Esophagus squamous epithelium (tissue), 5 donors: ENCODE data around the gene ZHX3. TPM values are rescaled to one million over a fixed set of nuclear protein-coding genes. Genes with fewer than 3 reads are reported as not detected.

Source experiments
- DNase-seq: peaks from one replicate; lab custom pipeline; 2025; lab: John Stamatoyannopoulos, UW
- H3K27ac ChIP-seq, 4 donors: fragments of 200-600 bp; sonication (generic); one replicate each; pipeline ENCODE4 v1.5.1; 2016 to 2019; ENCODE audit warnings: mild to moderate bottlenecking in 1 of 4
- H3K27me3 ChIP-seq, 4 donors: fragments of 200-600 bp; sonication (generic); 1 replicate in 3 of 4; 2 replicates in 1 of 4; pipeline versions ENCODE4 v1.5.1 to v1.6.0; 2017 to 2021; ENCODE audit warnings: antibody characterized with exemption in 1 of 4
- H3K36me3 ChIP-seq, 3 donors: fragments of 200-600 bp; sonication (generic); one replicate each; pipeline ENCODE4 v1.5.1; 2016 to 2019
- H3K4me1 ChIP-seq, 3 donors: fragments of 200-600 bp; sonication (generic); one replicate each; pipeline ENCODE4 v1.5.1; 2017 to 2019
- H3K4me3 ChIP-seq, 4 donors: fragments of 200-600 bp; sonication (generic); 1 replicate in 3 of 4; 2 replicates in 1 of 4; pipeline ENCODE4 v1.5.1; 2016 to 2019; ENCODE audit warnings: mild to moderate bottlenecking in 2 of 4, moderate library complexity in 1 of 4
- H3K9me3 ChIP-seq, 3 donors: fragments of 200-600 bp; sonication (generic); one replicate each; pipeline ENCODE4 v1.5.1; 2016 to 2019
- CTCF ChIP-seq, 6 experiments: fragments of 450-650 bp in 4 of 6; fragments of 200-600 bp in 2 of 6; sonication (generic) in 2 of 6; IDR thresholded peaks; one replicate each; pipeline ENCODE4 v1.5.1; 2016 to 2019; ENCODE audit warnings: antibody characterized with exemption in 6 of 6, mild to moderate bottlenecking in 4 of 6, moderate library complexity in 4 of 6
- POLR2A ChIP-seq, 4 donors: fragments of 450-650 bp; IDR thresholded peaks; one replicate each; pipeline ENCODE4 v1.6.1; 2017; ENCODE audit warnings: antibody characterized with exemption in 4 of 4, mild to moderate bottlenecking in 4 of 4, moderate library complexity in 3 of 4
- WGBS, 2 donors: methylation state at CpG; one replicate each; pipeline ENCODE4 v1.1.5; 2018; 5-methylcytosine and 5-hydroxymethylcytosine counted together
- intact Hi-C: fragments of 100-400 bp; cut with DNase I; formaldehyde crosslinking; loops from one replicate; pipeline ENCODE4 v1.15.0; 2022
- total RNA-seq, 4 donors: library from RNA; depleted of rRNA; stranded (reverse); fragments of >200 nt; gene quantifications; one replicate each; pipeline ENCODE4 v1.1.0, GENCODE V29; 2016
- donor health status: DM: yes; HTN: yes; CAD: no.

ZHX3 gene
- total RNA-seq, 4 donors from 2014 or later, result 13.6 to 30.3 (median 15.5) TPM

DNA sequence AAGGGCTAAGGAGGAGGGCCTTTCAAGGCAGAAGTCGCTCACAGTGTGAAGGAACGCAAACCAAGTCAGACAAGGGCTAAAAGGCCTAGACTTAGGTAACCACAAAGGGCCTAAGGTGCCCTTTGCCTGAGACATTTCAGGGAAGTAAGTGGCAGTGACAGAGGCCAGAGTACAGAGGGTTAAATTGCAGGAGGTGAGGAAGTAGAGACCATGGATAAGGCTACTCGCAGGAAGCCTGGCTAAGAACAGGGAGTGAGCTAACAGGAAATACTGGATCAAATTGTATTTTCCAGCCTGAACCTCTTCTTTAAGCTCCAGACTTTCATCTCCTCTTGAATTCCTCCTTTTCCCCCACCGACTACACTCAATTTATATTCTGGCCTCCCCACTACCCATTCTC is 16.6 kb downstream of the ZHX3 start:
- Histone ChIP-seq H3K36me3 (no peaks in the 10 kb centered on the region), H3K4me1 (peaks cover 0 to 31% (median 13%) of the 10 kb centered on the region in 3 donors), H3K27me3 (no peaks in the 10 kb centered on the region), H3K9me3 (no peaks in the 10 kb centered on the region), H3K4me3 (no peak overlapping the region), H3K27ac (peak overlapping the region in 2 of 4 donors; percentile 11 to 22)
- no peak for DNase-seq
- 74 to 87% methylated on average over 4 of the region's 4 CpGs for WGBS, 2 donors
- TF ChIP-seq CTCF (IDR thresholded peaks at IDR 0.05) (no peak), POLR2A (IDR thresholded peaks at IDR 0.05) (no peak)
- intact Hi-C loops, result no loop called here

DNA sequence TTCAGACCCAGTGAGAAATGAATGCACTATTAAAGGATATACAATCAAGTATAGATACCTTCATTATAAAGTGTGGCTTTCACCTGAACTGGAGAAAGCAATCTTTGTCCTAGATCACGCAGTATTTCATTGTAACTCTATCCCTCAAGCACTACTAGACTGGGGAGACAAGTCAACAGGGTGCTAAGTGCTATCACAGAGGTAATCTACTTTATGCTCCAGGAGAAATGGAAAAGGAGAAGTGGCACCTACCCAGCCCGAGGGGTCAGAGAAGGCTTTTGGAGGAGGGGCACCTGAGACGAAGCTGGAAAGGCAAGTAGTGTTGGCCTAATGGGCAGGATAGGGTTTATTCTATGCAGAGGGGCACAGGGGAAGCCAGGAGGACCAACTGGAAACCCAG is 17.1 kb downstream of the ZHX3 start:
- intact Hi-C loops, result no loop called here
- Histone ChIP-seq H3K4me1 (peaks cover 0 to 31% (median 13%) of the 10 kb centered on the region in 3 donors), H3K9me3 (no peaks in the 10 kb centered on the region), H3K27ac (no peak overlapping the region), H3K27me3 (no peaks in the 10 kb centered on the region), H3K36me3 (no peaks in the 10 kb centered on the region), H3K4me3 (no peak overlapping the region)
- no peak for DNase-seq
- no peak for TF ChIP-seq POLR2A (IDR thresholded peaks at IDR 0.05)
- TF ChIP-seq CTCF (IDR thresholded peaks at IDR 0.05), result no peak
- WGBS, 2 donors, result 79 to 80% methylated on average over 3 of the region's 3 CpGs

DNA sequence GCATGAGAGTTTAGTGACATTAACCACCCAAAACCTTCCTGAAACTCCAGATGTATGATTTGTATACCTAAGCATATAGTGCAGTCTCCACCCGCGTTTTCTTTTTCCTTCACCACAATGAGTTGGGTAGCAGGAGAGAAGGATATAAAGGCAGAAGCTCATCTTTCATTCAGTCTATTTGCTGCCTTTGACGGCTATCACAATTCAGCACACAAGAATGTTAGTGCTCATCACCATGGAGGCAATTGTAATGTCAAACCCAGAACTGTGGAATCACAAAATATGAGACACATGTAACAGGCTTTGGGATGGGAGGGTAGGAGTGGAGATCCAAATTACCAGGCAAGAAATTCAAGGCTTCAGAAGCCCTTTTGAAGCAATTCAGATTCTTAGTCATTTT is 17.6 kb downstream of the ZHX3 start:
- WGBS, 2 donors, result 72 to 91% methylated on average over 3 of the region's 3 CpGs

DNA sequence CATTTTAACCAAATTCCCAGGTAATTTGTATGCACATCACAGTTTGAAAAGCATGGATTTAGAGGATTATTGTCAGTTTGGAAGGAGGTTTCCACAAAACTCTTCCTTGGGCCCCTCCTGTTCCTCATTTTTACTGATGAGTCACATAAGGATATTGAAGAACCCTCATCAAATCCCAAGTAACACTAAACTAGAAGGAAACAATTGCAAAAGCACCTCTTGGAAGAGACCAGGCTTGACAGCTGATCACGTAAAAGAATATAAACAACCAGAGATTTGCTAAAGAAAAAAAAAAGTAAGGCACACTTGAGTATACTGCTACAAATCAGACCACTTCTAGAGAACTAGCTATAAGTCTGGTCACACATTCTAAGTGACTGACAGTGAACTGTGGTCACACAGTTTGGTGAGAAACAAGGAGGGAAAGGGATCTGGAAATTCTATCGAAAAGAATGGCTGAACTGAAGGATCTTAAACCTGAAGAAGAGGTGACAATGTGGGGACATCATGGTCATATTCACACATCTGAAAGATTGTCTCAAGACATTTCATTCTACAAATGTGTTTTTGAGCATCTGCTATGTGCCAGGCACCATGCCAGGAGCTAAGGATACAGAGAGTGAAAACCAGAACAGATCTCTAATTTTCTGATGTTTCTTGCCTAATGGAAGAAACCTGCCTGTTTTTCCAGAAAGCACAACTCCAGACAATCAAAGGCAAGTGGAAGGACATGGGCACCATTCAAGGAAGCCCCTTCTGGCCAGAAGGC is 24.1 kb downstream of the ZHX3 start:
- peak overlapping the region; percentile 23 to 77 (median 68) for H3K27ac ChIP-seq
- intact Hi-C loops, result no loop called here
- DNase-seq, result no peak

More for the DNA sequence above, 17.6 kb downstream of the ZHX3 start:
- DNase-seq, result no peak
- peaks cover 0 to 29% (median 12%) of the 10 kb centered on the region in 3 donors for H3K4me1 ChIP-seq
- H3K9me3 ChIP-seq, result no peaks in the 10 kb centered on the region
- H3K4me3 ChIP-seq, result no peak overlapping the region
- H3K36me3 ChIP-seq, result no peaks in the 10 kb centered on the region
- TF ChIP-seq POLR2A (IDR thresholded peaks at IDR 0.05), result no peak
- TF ChIP-seq CTCF (IDR thresholded peaks at IDR 0.05), result no peak
- intact Hi-C loops, result no loop called here
- H3K27me3 ChIP-seq, result no peaks in the 10 kb centered on the region
- no peak overlapping the region for H3K27ac ChIP-seq

More for the DNA sequence above, 24.1 kb downstream of the ZHX3 start:
- Histone ChIP-seq H3K27me3 (no peaks in the 10 kb centered on the region), H3K36me3 (no peaks in the 10 kb centered on the region), H3K9me3 (no peaks in the 10 kb centered on the region), H3K4me3 (no peak overlapping the region), H3K4me1 (peaks cover 0 to 22% (median 10%) of the 10 kb centered on the region in 3 donors)
- WGBS, 2 donors, result 53 to 73% methylated on average over 2 of the region's 2 CpGs
- no peak for TF ChIP-seq CTCF (IDR thresholded peaks at IDR 0.05)
- no peak for TF ChIP-seq POLR2A (IDR thresholded peaks at IDR 0.05)
